ENCODE results near the gene RBMS1. TPM values are rescaled to one million over a fixed set of nuclear protein-coding genes. Genes with fewer than 3 reads are reported as not detected.

RBMS1 gene
- polyA plus RNA-seq, 1 donor (not counting 4 experiments of a cell fraction or from before 2014, with no cell fraction given) = 89.1 TPM

DNA sequence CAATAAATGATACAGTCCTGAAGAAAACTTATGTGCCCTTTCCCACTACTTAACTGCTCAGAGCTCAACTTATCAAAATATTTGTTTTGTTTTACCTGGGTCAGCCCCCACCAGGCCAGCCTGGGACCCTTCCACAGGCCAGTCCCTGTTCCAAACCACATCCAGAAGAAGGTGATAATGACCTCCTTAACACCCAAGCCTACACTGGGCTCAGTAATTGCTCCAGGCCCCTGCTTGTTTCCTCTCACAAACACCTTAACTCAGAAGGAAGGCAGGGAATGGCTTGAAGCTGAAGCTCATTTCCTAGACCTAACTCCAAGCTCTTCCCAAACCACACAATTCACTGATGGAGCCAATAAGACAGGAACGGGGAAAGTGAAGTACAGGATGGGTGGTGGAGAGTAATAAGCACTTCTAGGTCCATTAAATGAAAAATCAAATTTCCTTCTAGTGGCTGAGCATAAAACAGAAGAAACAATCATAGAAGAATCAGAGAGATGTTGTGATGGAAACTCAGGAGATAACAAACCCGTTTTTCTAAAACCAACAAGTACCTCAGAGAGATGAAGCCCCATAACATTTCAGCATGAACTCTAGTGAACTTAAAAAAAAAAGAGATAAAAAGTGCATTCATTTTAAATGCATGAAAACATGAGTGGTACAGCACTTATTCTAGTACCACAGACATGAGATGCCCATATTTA lies 160.1 kb downstream of the RBMS1 start:
- H3K9me3 ChIP-seq (ENCODE audit: control insufficient read depth, low read depth, low read length) = no peaks in the 10 kb centered on the region
- dilution Hi-C loops (cut with MboI; ENCODE audit: extremely low pct_ligation_motif_present, low sequenced_read_pairs) = no loop called here
- no peaks in the 10 kb centered on the region for H3K27me3 ChIP-seq (ENCODE audit: control insufficient read depth, extremely low read depth, insufficient read depth, low read length)
- DNase-seq (ENCODE audit: low read depth, low spot score) = no peak
- no peaks in the 10 kb centered on the region for H3K9me1 ChIP-seq (ENCODE audit: control insufficient read depth, extremely low read depth, insufficient read depth, low read length)
- no peak overlapping the region for H3K4me3 ChIP-seq (ENCODE audit: control insufficient read depth in 2 of 3, extremely low read depth in 1 of 3, insufficient read depth in 2 of 3, low read depth in 1 of 3, low read length in 3 of 3)
- H3K27ac ChIP-seq (ENCODE audit: control insufficient read depth, insufficient read depth, low read length) = no peak overlapping the region
- peaks cover 96% of the 10 kb centered on the region for H3K79me2 ChIP-seq (ENCODE audit: control insufficient read depth, insufficient read depth, low read length)
- TF ChIP-seq EZH2 (IDR thresholded peaks at IDR 0.05; ENCODE audit: low read length) (no peak), CTCF (optimal IDR thresholded peaks at IDR 0.05 in 1 of 3, IDR thresholded peaks at IDR 0.05 in 1 of 3, conservative IDR thresholded peaks at IDR 0.05 in 1 of 3; ENCODE audit: extremely low read depth in 1 of 3, insufficient read depth in 2 of 3, low read length in 3 of 3) (no peak)
- no peak overlapping the region for H3K4me2 ChIP-seq (ENCODE audit: control insufficient read depth, extremely low read depth, insufficient read depth, low read depth, low read length)
- H2AFZ ChIP-seq (ENCODE audit: control insufficient read depth, low read length) = no peak overlapping the region
- H3K9ac ChIP-seq (ENCODE audit: control insufficient read depth, extremely low read depth, insufficient read depth, low read length) = no peak overlapping the region
- FAIRE-seq = no peak
- peaks cover 4% of the 10 kb centered on the region in 2 experiments for H3K36me3 ChIP-seq (ENCODE audit: control insufficient read depth in 2 of 2, extremely low read depth in 1 of 2, insufficient read depth in 2 of 2, low read length in 2 of 2)
- H4K20me1 ChIP-seq (ENCODE audit: control insufficient read depth, extremely low read depth, insufficient read depth, low read length) = peaks cover 5% of the 10 kb centered on the region
- peaks cover 7% of the 10 kb centered on the region for H3K4me1 ChIP-seq (ENCODE audit: control insufficient read depth, extremely low read depth, insufficient read depth, low read length)

DNA sequence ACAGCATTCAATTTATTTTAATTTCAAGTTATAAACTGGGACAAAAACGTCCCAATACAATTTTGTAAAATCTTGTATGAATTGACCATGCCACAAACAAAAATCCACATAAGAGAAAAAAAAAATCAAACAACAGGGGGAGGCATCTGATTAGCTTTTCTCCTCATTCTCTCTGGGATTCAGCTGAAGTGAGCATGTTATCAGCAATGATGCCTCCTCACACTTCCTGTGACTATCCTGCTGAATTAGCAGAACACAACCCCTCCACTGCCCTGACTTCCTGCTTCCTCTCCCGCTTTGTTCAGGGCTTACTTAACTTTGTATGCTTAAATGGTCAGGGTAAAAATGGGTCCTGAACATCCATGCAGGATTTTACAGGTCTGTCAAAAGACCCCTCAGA lies 161.3 kb downstream of the RBMS1 start:
- H3K4me2 ChIP-seq (ENCODE audit: control insufficient read depth, extremely low read depth, insufficient read depth, low read depth, low read length) = no peak overlapping the region
- H3K4me3 ChIP-seq (ENCODE audit: control insufficient read depth in 2 of 3, extremely low read depth in 1 of 3, insufficient read depth in 2 of 3, low read depth in 1 of 3, low read length in 3 of 3) = no peak overlapping the region
- H3K9me3 ChIP-seq (ENCODE audit: control insufficient read depth, low read depth, low read length) = no peaks in the 10 kb centered on the region
- H2AFZ ChIP-seq (ENCODE audit: control insufficient read depth, low read length) = no peak overlapping the region
- TF ChIP-seq CTCF (optimal IDR thresholded peaks at IDR 0.05 in 1 of 3, IDR thresholded peaks at IDR 0.05 in 1 of 3, conservative IDR thresholded peaks at IDR 0.05 in 1 of 3; ENCODE audit: extremely low read depth in 1 of 3, insufficient read depth in 2 of 3, low read length in 3 of 3) = no peak
- TF ChIP-seq EZH2 (IDR thresholded peaks at IDR 0.05; ENCODE audit: low read length) = no peak
- H3K9ac ChIP-seq (ENCODE audit: control insufficient read depth, extremely low read depth, insufficient read depth, low read length) = no peak overlapping the region
- dilution Hi-C loops (cut with MboI; ENCODE audit: extremely low pct_ligation_motif_present, low sequenced_read_pairs) = no loop called here
- H3K79me2 ChIP-seq (ENCODE audit: control insufficient read depth, insufficient read depth, low read length) = peaks cover 96% of the 10 kb centered on the region
- H3K9me1 ChIP-seq (ENCODE audit: control insufficient read depth, extremely low read depth, insufficient read depth, low read length) = no peaks in the 10 kb centered on the region
- H4K20me1 ChIP-seq (ENCODE audit: control insufficient read depth, extremely low read depth, insufficient read depth, low read length) = peaks cover 5% of the 10 kb centered on the region
- H3K27ac ChIP-seq (ENCODE audit: control insufficient read depth, insufficient read depth, low read length) = no peak overlapping the region
- H3K4me1 ChIP-seq (ENCODE audit: control insufficient read depth, extremely low read depth, insufficient read depth, low read length) = peaks cover 7% of the 10 kb centered on the region
- FAIRE-seq (peak; percentile 62), DNase-seq (ENCODE audit: low read depth, low spot score) (no peak)
- H3K27me3 ChIP-seq (ENCODE audit: control insufficient read depth, extremely low read depth, insufficient read depth, low read length) = no peaks in the 10 kb centered on the region
- H3K36me3 ChIP-seq (ENCODE audit: control insufficient read depth in 2 of 2, extremely low read depth in 1 of 2, insufficient read depth in 2 of 2, low read length in 2 of 2) = peaks cover 4% of the 10 kb centered on the region in 2 experiments

All from keratinocyte (primary cell).